Activated T-helper 2 cell treated with anti-CD3 and anti-CD28 coated beads, Interferon-gamma antibody, Interleukin-2, Interleukin-4, amounts not matched to agents 10 μg/mL and 5 μg/mL and 100 μg/mL, durations not matched to agents 14 hours and 24 hours and 36 hours (primary cell): ENCODE measurements around the gene SLC20A1. TPM values are rescaled to one million over a fixed set of nuclear protein-coding genes. Genes with fewer than 3 reads are reported as not detected.
"Not testable (repeated sequence)": the region's sequence is repeated elsewhere in the genome, so short reads cannot be mapped to it uniquely, and the experiment has no call there.

Source experiments
- DNase-seq: peaks from one replicate; pipeline ENCODE4 v3.0.0; 2021; ENCODE audit warnings: low spot score
- H3K27ac Mint-ChIP-seq: one replicate; pipeline ENCODE4 v1.8.0; 2021; ENCODE audit warnings: mixed read lengths
- H3K27me3 Mint-ChIP-seq: one replicate; pipeline ENCODE4 v1.8.0; 2021; ENCODE audit warnings: low read depth, mixed read lengths
- H3K36me3 Mint-ChIP-seq: one replicate; pipeline ENCODE4 v1.8.0; 2021; ENCODE audit warnings: low read depth, mixed read lengths
- H3K4me1 Mint-ChIP-seq: one replicate; pipeline ENCODE4 v1.8.0; 2021; ENCODE audit warnings: low read depth, mixed read lengths
- H3K4me3 Mint-ChIP-seq: one replicate; pipeline ENCODE4 v1.8.0; 2021; ENCODE audit warnings: low read depth, mild to moderate bottlenecking, moderate library complexity, mixed read lengths
- H3K9me3 Mint-ChIP-seq: one replicate; pipeline ENCODE4 v1.8.0; 2021; ENCODE audit warnings: mixed read lengths
- intact Hi-C: fragments of 100-400 bp; cut with micrococcal nuclease; formaldehyde crosslinking; loops from one replicate; pipeline ENCODE4 v1.15.1; 2023
- total RNA-seq: library from RNA; stranded (reverse); gene quantifications from 2 replicates; pipeline ENCODE4 v1.2.3, GENCODE V29; 2022

The SLC20A1 gene
- total RNA-seq, 1 donor from 2014 or later: 128 TPM

GRCh38 chr2:112614201-112614840 lies 31.4 kb upstream of the SLC20A1 start:
- no peak overlapping the region for H3K4me3 Mint-ChIP-seq
- H3K9me3 Mint-ChIP-seq: no peaks in the 10 kb centered on the region
- DNase-seq: no peak

GRCh38 chr2:112615051-112615450 lies 30.7 kb upstream of the SLC20A1 start:
- peaks cover 20% of the 10 kb centered on the region for H3K27me3 Mint-ChIP-seq
- intact Hi-C loops: no loop called here
- no peaks in the 10 kb centered on the region for H3K36me3 Mint-ChIP-seq

More at GRCh38 chr2:112614201-112614840, 31.4 kb upstream of the SLC20A1 start:
- intact Hi-C loops: no loop called here
- H3K27ac Mint-ChIP-seq: no peak overlapping the region
- H3K4me1 Mint-ChIP-seq: no peaks in the 10 kb centered on the region
- peaks cover 20% of the 10 kb centered on the region for H3K27me3 Mint-ChIP-seq
- H3K36me3 Mint-ChIP-seq: no peaks in the 10 kb centered on the region

GRCh38 chr2:112615798-112616197 lies 29.9 kb upstream of the SLC20A1 start:
- H3K27ac Mint-ChIP-seq, H3K4me1 Mint-ChIP-seq, H3K4me3 Mint-ChIP-seq, intact Hi-C loops, H3K36me3 Mint-ChIP-seq, DNase-seq, H3K9me3 Mint-ChIP-seq: not testable (repeated sequence)
- H3K27me3 Mint-ChIP-seq: peaks cover 20% of the 10 kb centered on the region

More at GRCh38 chr2:112615051-112615450, 30.7 kb upstream of the SLC20A1 start:
- Mint-ChIP-seq H3K4me3 (no peak overlapping the region), H3K4me1 (no peaks in the 10 kb centered on the region), H3K9me3 (no peaks in the 10 kb centered on the region), H3K27ac (no peak overlapping the region)
- no peak for DNase-seq

GRCh38 chr2:112618383-112618782 lies 27.4 kb upstream of the SLC20A1 start:
- Mint-ChIP-seq H3K27me3 (peaks cover 6% of the 10 kb centered on the region), H3K4me1 (peaks cover 2% of the 10 kb centered on the region), H3K36me3 (no peaks in the 10 kb centered on the region), H3K9me3 (no peaks in the 10 kb centered on the region), H3K4me3 (no peak overlapping the region), H3K27ac (no peak overlapping the region)
- no peak for DNase-seq
- intact Hi-C loops: no loop called here

- Mint-ChIP-seq H3K27me3 (no peaks in the 10 kb centered on the region), H3K36me3 (no peaks in the 10 kb centered on the region), H3K9me3 (no peaks in the 10 kb centered on the region), H3K4me3 (no peak overlapping the region), H3K27ac (no peak overlapping the region), H3K4me1 (peaks cover 29% of the 10 kb centered on the region)
- no peak for DNase-seq
- intact Hi-C loops: loop anchor here (10.0 kb wide), 1 partner anchor 263 kb away; no protein-coding TSS in a partner anchor
These were observed 23.8 kb upstream of the SLC20A1 start for GRCh38 chr2:112621790-112622527.

GRCh38 chr2:112622528-112622849 lies 23.2 kb upstream of the SLC20A1 start:
- Mint-ChIP-seq H3K27me3 (no peaks in the 10 kb centered on the region), H3K9me3 (no peaks in the 10 kb centered on the region), H3K4me3 (no peak overlapping the region), H3K27ac (no peak overlapping the region), H3K36me3 (no peaks in the 10 kb centered on the region), H3K4me1 (peaks cover 35% of the 10 kb centered on the region)
- DNase-seq: no peak
- intact Hi-C loops: loop anchor here (10.0 kb wide), 1 partner anchor 262 kb away; no protein-coding TSS in a partner anchor

- Mint-ChIP-seq H3K4me3 (peak overlapping the region; percentile 13), H3K27ac (peak overlapping the region; percentile 21), H3K27me3 (peaks cover 1% of the 10 kb centered on the region), H3K9me3 (no peaks in the 10 kb centered on the region), H3K36me3 (no peaks in the 10 kb centered on the region), H3K4me1 (peaks cover 43% of the 10 kb centered on the region)
- peak; percentile 79 for DNase-seq
- intact Hi-C loops: loop anchor here (1.0 to 10.0 kb wide), 2 partner anchors 24 to 261 kb away; no protein-coding TSS in a partner anchor
These were observed 21.6 kb upstream of the SLC20A1 start for GRCh38 chr2:112623913-112624777.

GRCh38 chr2:112625474-112626114 lies 20.1 kb upstream of the SLC20A1 start:
- H3K27ac Mint-ChIP-seq: no peak overlapping the region
- no peak for DNase-seq
- peaks cover 1% of the 10 kb centered on the region for H3K27me3 Mint-ChIP-seq
- H3K4me1 Mint-ChIP-seq: peaks cover 55% of the 10 kb centered on the region
- intact Hi-C loops: loop anchor here (1.0 to 10.0 kb wide), 3 partner anchors 67 to 259 kb away; no protein-coding TSS in a partner anchor
- H3K36me3 Mint-ChIP-seq: no peaks in the 10 kb centered on the region
- no peaks in the 10 kb centered on the region for H3K9me3 Mint-ChIP-seq
- no peak overlapping the region for H3K4me3 Mint-ChIP-seq

- intact Hi-C loops: loop anchor here (1.0 to 10.0 kb wide), 3 partner anchors 66 to 258 kb away; no protein-coding TSS in a partner anchor
- Mint-ChIP-seq H3K4me1 (peaks cover 65% of the 10 kb centered on the region), H3K9me3 (no peaks in the 10 kb centered on the region), H3K27me3 (peaks cover 1% of the 10 kb centered on the region), H3K27ac (peak overlapping the region; percentile 75), H3K4me3 (peak overlapping the region; percentile 26), H3K36me3 (no peaks in the 10 kb centered on the region)
- DNase-seq: peak; percentile 55
These were observed 19.1 kb upstream of the SLC20A1 start for GRCh38 chr2:112626604-112627059.

GRCh38 chr2:112627060-112628040 lies 18.4 kb upstream of the SLC20A1 start:
- peaks cover 70% of the 10 kb centered on the region for H3K4me1 Mint-ChIP-seq
- peak overlapping the region; percentile 26 for H3K4me3 Mint-ChIP-seq
- no peaks in the 10 kb centered on the region for H3K9me3 Mint-ChIP-seq
- no peaks in the 10 kb centered on the region for H3K36me3 Mint-ChIP-seq
- intact Hi-C loops: loop anchor here (10.0 kb wide), 1 partner anchor 257 kb away; no protein-coding TSS in a partner anchor
- H3K27me3 Mint-ChIP-seq: peaks cover 1% of the 10 kb centered on the region
- peak overlapping the region; percentile 75 for H3K27ac Mint-ChIP-seq
- DNase-seq: no peak

GRCh38 chr2:112629224-112629623 lies 16.5 kb upstream of the SLC20A1 start:
- peaks cover 1% of the 10 kb centered on the region for H3K27me3 Mint-ChIP-seq
- H3K4me3 Mint-ChIP-seq: no peak overlapping the region

More at GRCh38 chr2:112629224-112629623, 16.5 kb upstream of the SLC20A1 start:
- Mint-ChIP-seq H3K27ac (peak overlapping the region; percentile 16), H3K4me1 (peaks cover 70% of the 10 kb centered on the region), H3K36me3 (no peaks in the 10 kb centered on the region), H3K9me3 (no peaks in the 10 kb centered on the region)
- DNase-seq: no peak
- intact Hi-C loops: loop anchor here (10.0 kb wide), 1 partner anchor 256 kb away; no protein-coding TSS in a partner anchor
